Hematopoietic multipotent progenitor cell treated with erythropoietin and hydrocortisone succinate and interleukin-3 and kit ligand, for 8 days (in vitro differentiated cells): ENCODE data around the gene PCNT.
"Not testable (repeated sequence)": the region's sequence is repeated elsewhere in the genome, so short reads cannot be mapped to it uniquely, and the experiment has no call there.

Source experiments
- DNase-seq: peaks from one replicate; pipeline ENCODE4 v3.0.0-alpha.2; 2015

Gene PCNT

GRCh38 chr21:46455575-46456385 lies 131.8 kb downstream of the PCNT start:
- DNase-seq: peak; percentile 97

DNA sequence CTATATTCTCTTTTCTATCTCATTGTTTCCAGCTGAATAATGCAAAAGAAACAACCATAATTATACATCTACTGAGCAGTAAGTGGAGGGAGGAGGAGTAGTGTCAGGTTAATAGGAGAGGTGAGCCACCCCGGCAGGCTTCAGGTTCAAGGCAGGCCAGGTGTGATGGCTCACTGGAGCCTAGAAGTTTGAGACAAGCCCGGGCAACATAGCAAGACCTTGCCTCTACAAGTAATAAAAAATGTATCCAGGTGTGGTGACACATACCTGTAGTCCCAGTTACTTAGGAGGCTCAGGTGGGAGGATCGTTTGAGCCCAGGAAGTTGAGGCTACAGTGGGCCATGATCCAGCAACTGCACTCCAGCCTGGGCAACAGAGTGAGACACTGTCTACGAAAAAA lies 132.8 kb downstream of the PCNT start:
- DNase-seq: no peak

- DNase-seq: peak; percentile 45
Measured at GRCh38 chr21:46457801-46458314, 133.9 kb downstream of the PCNT start.

GRCh38 chr21:46458315-46459023 lies 134.5 kb downstream of the PCNT start, which contains the start of gene DIP2A:
TSS of gene DIP2A (plus strand) at chr21:46458891. CDS start at chr21:46459132, 241 bp downstream.
- peak; percentile 97 for DNase-seq

- DNase-seq: no peak
Measured at GRCh38 chr21:46459024-46459355, 135.0 kb downstream of the PCNT start.

DNA sequence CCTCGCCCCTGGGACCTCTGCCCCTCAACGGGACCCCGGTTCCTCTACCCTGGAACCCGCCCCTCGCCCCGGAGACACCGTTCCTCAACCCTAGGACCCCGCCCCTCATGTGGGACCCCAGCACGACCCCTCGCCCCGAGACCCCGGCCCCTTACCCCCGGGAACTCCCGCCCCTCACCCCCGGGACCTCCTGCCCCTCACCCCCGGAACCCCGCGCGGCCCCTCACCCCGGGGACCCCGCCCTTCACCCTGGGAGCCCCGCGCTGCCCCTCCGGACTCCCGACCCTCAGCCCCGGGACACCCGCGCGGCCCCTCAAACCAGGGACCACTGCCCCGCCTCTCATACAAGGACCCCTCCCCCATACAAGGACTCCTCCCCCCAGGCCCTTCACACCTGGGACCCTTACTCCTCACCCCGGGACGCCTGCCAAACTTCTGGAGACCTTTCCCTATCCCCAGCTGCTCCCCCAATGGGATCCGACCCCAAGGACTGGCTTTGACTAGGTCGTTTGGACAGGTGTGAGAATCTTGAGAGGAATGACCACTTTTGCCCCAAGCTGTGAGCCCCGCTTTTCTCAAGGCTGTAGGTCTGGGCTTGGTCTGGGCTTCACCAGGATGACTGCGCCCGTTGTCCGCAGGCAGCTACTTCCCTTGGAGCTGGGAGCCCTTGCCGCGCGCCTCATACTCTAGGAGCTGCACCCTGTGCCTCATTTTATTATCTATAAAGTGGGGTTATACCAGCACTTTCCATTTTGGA lies 135.6 kb downstream of the PCNT start:
- DNase-seq: peak; percentile 40

DNA sequence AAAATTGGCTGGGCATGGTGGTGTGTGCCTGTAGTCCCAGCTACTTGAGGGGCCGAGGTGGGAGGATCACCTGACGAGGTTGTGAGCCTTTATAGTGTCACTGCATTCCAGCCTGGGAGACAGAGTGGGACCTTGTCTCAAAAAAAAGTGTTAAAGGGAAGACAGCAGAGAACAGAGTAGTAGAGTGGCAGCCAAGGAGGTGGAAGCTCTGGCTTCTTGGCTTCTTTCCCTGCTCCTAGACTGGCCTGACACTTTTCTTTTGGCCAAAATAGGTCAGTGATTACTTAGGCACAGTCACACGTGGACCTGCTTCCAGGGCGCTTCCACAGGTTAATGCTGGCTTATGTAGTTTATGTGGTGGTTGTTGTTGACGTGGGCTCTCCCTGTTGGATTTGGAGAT lies 138.0 kb downstream of the PCNT start:
- DNase-seq: no peak

DNA sequence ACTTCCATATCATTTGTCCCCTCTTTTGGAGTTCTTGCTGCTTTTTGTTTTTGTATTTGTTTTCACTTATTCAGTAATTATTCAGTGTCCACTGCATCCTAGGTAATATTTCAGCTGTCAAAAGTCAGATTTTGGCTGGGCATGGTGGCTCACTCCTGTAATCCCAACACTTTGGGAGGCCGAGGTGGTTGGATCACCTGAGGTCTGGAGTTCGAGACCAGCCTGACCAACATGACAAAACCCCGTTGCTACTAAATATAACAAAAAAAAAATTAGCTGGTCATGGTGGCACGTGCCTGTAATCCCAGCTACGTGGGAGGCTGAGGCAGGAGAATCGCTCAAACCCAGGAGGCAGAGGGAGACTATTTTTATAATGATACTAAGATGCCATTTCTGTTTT lies 141.2 kb downstream of the PCNT start:
- DNase-seq: not testable (repeated sequence)

GRCh38 chr21:46465651-46466050 lies 141.7 kb downstream of the PCNT start:
- no peak for DNase-seq

- no peak for DNase-seq
Measured at GRCh38 chr21:46468108-46468774, 144.3 kb downstream of the PCNT start.

GRCh38 chr21:46469275-46469674 lies 145.3 kb downstream of the PCNT start:
- no peak for DNase-seq

DNA sequence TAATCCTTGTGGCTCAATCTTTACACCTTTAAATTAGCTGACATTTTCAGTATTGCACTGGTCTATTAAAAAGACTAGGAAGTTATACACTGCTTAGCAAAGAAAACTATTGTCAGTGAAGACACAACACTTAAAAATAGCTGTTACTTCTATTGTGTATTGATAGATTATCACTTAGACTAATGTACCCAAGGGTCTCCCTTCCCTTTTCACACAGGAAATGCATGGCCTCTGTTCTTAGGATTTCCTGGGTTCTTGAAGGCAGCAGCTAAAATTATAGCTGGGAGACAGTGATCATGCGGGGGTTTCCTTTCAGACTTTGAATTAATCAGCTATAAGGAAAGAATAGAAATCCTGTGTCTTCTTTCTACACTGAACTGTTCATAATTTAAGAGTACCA lies 147.6 kb downstream of the PCNT start:
- no peak for DNase-seq

DNA sequence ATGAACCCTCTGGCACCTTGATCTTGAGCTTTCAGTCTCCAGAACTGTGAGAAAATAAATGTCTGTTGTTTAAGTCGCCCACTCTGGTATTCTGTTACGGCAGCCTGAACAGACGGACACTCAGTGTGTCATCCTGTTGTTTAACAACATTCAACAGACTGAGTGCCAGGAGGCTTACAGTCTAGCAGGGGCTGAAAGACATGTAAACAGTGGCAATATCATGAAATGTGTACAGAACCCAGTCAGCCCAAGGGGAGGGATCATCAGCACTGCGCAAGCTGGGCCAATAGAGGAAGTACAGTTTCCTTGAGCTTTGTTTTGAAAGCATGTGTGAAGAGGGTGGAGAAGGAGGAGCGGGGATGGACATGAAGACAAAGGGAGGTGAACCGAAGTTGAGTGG lies 148.3 kb downstream of the PCNT start:
- no peak for DNase-seq

DNA sequence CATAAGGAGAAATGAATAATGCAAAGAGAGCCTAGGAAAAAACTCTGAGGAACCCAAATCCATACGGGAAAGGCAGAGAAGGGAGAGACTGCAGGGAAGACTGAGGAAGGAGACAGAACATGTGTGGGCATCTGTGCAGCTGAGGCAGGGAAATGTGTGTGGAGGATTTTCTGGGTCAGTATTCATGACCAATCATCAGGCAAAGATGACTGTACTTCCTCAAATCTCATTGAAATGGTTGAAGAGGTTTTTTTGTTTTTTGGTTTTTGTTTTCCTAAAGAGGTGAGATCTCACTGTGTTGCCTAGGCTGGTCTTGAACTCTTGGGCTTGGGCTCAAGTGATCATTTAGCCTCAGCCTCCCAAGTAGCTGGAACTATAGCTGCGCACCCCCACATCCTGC lies 150.4 kb downstream of the PCNT start:
- DNase-seq: no peak

DNA sequence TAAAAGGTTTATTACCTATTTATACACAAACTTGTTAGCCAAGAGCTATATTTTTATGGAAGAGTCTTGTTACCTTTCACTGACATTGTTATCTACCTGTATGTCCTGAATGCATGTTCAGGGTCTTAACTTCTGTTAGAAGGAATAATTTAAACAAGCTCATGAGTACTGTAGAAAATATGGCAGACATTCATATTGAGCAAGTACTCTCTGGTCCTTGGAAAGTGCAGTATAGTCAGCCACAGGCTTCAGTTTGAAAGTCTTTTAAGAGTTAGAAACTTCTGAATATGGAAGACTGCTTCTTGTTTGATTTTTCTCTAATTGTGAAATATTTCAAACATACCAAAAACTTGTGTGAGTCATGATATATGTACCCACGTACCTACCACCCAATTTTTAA lies 151.3 kb downstream of the PCNT start:
- no peak for DNase-seq

DNA sequence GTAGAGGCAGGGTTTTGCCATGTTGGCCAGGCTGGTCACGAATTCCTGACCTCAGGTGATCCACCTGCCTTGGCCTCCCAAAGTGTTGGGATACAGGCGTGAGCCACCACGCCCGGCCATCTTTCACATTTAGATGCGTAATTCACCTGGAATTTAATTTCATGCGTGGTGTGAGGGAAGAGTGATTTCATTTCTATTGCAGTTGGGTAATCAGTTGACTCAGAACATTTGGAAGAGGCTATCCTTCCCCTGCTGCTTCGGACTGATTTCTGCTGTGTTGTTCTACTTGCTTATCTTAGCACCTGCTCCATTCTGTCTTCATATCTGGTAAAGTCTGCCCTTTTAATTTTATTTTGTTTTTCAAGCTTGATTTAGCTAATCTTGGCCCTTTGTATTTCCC lies 153.8 kb downstream of the PCNT start:
- DNase-seq: no peak

- DNase-seq: no peak
Measured at GRCh38 chr21:46478910-46479309, 155.0 kb downstream of the PCNT start.

GRCh38 chr21:46480466-46480865 lies 156.5 kb downstream of the PCNT start:
- DNase-seq: no peak

DNA sequence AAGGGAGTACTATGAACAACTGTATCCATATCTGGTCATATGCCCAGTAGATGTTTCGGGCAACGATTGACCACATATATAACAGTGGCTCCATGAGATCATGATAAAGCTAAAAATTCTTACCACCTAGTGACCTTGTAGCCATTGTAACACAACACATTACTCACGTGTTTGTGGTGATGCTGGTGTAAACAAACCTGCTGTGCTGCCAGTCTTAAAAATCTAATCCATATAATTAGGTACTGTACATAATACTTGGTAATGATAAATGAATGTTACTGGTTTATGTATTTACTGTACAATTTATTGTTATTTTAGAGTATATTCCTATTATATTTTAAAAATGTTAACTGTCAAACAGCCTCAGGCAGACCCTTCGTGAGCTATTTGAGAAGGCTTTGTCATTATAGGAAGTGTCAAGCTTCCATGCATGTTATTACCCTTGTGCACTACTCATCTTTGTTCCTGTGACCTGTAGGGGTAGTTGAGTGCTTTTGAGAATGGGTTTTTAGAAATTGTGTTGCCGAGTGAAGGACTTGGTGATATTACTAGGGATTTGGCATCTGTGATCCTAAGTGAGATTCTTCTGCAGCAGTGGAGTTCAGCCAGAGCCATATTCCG lies 158.4 kb downstream of the PCNT start:
- peak; percentile 9 for DNase-seq

- no peak for DNase-seq
Measured at GRCh38 chr21:46482846-46483231, 158.9 kb downstream of the PCNT start.

DNA sequence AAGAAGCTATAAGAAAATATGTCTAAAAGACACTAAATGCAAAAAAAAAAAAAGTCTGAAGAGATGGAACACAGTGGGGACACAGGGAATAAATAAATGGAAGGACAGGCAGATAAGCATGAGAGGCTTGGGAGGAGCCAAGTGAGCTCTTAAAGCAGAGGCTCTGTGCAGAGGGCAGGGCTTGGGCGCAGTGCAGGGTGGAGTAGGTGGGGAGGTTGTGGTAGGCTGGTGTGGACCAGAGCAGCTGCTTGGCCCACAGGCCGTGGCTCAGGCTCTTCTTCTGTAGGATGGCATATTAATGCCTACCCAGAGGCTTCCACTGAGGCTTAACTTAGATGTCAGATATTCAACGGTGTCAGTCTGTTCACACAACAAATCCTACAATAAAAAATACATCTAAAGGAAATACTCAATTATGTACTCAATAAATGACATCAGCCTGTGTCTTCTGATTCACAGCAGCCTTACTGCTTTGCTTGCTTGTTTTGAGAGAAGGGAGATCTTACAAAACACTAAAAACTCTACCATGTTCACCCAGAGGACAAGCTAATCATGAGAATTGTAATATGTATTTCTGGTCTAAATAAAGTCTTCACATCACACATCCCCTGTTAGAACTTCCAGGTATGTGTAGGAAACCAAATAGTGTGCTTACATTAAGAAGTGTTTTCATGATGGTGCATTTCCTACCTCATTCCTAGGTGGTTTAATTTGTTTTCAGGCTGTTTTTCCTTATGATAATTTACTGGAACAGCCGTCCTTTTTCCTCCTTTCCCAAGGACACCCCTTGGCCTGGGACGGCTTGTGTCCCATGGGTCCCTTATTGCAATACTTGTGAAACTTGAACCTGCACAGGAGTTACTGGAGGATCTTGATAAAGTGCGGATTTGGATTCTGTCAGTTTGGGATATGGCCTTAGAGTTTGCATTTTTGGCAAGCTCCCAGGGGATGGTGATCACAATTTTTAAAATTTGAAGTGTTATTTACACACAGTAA lies 159.6 kb downstream of the PCNT start:
- DNase-seq: peak; percentile 62
